ENCODE measurements around the gene MST1.

The MST1 gene

DNA sequence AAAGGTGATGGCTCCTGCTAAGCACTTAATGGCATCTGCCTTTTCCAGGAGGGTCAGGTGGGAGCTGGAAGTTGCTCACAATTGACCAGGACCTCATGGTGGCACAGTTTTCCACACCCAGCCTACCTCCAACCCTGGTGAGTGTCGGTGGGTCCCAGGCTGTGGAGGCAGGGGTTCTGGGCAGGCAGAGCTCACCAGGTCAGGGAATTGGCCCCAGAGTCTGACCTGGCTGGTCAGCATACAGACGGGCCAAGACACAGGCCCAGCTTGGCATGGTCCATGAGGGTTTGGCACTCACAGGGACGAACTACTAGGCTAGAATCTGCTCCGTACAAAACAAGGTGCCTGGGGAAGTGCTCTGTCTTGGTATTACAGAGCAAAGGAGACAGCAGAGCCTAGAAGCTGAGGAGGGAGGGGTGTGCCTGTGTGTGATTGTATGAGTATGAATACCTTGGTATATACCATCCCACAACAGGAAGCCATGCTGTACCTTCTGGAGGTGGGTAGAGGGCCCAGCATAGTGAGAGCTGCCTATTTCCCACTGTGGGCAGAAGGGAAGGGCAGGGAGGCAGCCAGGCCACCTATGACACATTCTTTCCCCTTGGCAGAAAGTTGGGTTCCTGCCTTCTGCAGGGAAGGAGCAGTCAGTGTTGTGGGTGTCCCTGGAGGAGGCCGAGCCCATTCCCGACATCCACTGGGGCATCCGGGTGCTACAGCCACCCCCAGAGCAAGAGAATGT lies 8.6 kb downstream of the MST1 start:
- Mint-ChIP-seq H3K4me3 (no peak overlapping the region), H3K9me3 (no peaks in the 10 kb centered on the region), H3K36me3 (peaks cover 10% of the 10 kb centered on the region), H3K4me1 (peaks cover 20% of the 10 kb centered on the region), H3K27ac (no peak overlapping the region), H3K27me3 (no peaks in the 10 kb centered on the region)

DNA sequence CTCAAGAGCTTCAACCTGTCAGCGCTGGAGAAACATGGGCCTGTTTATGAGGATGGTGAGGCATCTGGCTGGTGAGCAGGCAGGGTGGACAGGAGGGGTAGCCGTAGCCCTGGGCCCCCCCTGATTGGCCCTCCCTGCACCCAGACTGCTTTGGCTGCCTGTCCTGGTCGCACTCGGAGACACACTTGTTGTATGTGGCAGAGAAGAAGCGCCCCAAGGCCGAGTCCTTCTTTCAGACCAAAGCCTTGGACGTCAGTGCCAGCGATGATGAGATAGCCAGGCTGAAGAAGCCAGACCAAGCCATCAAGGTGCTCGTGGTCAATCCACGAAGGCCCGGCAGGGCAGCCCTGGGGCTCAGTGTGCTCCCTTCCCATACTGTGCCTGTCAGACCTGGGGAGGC lies 13.4 kb downstream of the MST1 start:
- H3K4me1 Mint-ChIP-seq: peaks cover 38% of the 10 kb centered on the region
- H3K36me3 Mint-ChIP-seq: peaks cover 10% of the 10 kb centered on the region
- H3K27ac Mint-ChIP-seq: no peak overlapping the region
- no peaks in the 10 kb centered on the region for H3K27me3 Mint-ChIP-seq
- no peaks in the 10 kb centered on the region for H3K9me3 Mint-ChIP-seq
- peak overlapping the region; percentile 23 for H3K4me3 Mint-ChIP-seq

DNA sequence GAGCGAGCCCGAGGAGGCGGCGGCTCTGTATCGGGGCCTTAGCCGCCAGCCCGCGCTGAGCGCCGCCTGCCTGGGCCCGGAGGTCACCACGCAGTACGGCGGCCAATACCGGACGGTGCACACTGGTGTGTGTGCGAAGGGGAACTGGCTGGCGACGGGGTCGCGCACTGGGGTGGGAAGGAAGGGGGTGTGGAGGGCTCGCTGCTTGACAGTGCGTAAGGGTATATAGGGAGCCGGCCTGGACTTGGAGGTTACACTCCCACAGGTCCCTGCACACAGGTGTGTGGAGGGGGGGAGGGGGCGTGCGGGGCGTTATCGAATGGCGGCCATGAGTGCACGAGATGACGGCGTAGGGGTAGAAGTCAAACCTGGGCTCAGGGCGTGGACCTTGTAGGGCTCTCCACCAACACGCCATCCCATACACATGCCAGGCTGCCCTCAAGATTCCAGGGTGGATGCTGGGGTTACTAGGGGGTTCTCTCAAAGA lies 14.7 kb downstream of the MST1 start:
- Mint-ChIP-seq H3K4me3 (peak overlapping the region; percentile 89), H3K36me3 (peaks cover 4% of the 10 kb centered on the region), H3K27ac (no peak overlapping the region), H3K9me3 (no peaks in the 10 kb centered on the region), H3K27me3 (no peaks in the 10 kb centered on the region), H3K4me1 (peaks cover 38% of the 10 kb centered on the region)

DNA sequence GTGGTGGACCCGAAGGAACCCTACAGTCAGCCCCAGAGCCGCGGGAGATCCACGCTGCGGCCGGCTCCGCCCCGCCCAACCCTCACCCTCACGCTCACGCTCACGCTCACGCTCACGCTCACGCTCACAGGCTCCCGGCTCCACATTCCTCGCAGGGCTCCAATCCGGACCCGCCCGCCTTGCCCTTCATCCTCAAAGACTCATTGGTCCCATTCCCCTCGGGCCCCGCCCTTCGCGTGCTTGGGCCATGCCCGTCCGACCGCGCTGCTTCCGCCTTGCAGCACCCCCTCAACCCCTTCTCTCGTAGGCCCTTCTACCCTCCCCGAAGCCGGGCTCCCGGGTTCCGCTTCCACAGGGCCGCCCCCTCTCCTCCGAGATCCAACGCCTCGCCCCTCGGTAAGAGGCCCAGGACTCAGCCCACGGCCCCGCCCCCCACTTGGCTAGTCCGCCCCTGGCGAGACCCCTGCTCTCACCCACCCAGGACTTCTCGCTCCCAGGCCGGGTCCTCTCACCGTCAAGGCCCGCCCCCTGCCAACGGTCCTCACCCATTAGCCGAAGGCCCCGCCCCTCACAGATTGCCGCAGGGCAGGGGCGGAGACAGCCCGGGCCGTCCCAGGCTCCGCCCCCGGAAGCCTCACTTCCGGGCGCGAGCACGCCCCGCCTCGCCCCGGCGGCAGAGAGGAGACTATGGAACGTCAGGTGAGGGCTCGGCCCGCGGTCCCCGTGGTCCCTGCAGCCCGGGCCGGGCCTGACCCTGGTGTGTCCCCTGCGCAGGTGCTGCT lies 15.4 kb downstream of the MST1 start, which contains the start of gene APEH:
Gene APEH (plus strand): TSS at position 637 of the 782 bp plus-strand sequence. CDS start 51 bp downstream, at position 688.
- H3K36me3 Mint-ChIP-seq: peaks cover 4% of the 10 kb centered on the region
- peak within 1 kb of the TSS; percentile 89 for H3K4me3 Mint-ChIP-seq
- peak within 1 kb of the TSS; percentile 94 for H3K27ac Mint-ChIP-seq
- no peaks in the 10 kb centered on the region for H3K27me3 Mint-ChIP-seq
- H3K4me1 Mint-ChIP-seq: peaks cover 38% of the 10 kb centered on the region
- no peaks in the 10 kb centered on the region for H3K9me3 Mint-ChIP-seq

DNA sequence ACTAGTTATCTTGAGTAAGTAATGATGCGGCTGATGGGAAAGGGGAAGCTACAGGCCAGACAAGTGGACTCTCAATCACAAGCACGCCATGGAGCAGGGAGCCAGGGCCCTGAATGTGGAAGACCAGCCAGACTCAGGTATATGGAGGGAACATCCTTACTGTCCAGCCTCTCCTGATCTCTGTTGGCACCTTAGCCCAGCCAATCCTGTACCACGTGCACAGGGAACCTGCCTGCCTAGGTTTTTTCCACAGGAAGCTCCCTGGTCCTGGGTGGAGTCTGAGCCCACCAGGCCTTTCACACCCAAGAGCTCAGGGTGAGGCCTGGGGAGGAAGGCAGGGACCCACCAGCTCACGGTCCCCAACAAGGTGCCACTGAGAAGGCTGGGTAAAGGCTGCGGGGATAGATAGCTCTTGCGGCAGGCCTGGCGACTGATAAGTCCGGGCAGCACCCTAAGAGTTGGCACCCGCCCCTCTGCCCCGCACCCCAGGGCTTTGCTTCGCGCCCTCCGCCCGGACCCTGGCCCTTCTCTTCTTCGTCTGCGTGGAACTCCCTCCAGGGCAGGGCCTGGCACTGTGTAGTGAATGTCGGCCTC lies 16.1 kb downstream of the MST1 start:
- peak overlapping the region; percentile 94 for H3K27ac Mint-ChIP-seq
- H3K4me1 Mint-ChIP-seq: peaks cover 36% of the 10 kb centered on the region
- H3K27me3 Mint-ChIP-seq: no peaks in the 10 kb centered on the region
- peak overlapping the region; percentile 89 for H3K4me3 Mint-ChIP-seq
- peaks cover 3% of the 10 kb centered on the region for H3K36me3 Mint-ChIP-seq
- no peaks in the 10 kb centered on the region for H3K9me3 Mint-ChIP-seq

DNA sequence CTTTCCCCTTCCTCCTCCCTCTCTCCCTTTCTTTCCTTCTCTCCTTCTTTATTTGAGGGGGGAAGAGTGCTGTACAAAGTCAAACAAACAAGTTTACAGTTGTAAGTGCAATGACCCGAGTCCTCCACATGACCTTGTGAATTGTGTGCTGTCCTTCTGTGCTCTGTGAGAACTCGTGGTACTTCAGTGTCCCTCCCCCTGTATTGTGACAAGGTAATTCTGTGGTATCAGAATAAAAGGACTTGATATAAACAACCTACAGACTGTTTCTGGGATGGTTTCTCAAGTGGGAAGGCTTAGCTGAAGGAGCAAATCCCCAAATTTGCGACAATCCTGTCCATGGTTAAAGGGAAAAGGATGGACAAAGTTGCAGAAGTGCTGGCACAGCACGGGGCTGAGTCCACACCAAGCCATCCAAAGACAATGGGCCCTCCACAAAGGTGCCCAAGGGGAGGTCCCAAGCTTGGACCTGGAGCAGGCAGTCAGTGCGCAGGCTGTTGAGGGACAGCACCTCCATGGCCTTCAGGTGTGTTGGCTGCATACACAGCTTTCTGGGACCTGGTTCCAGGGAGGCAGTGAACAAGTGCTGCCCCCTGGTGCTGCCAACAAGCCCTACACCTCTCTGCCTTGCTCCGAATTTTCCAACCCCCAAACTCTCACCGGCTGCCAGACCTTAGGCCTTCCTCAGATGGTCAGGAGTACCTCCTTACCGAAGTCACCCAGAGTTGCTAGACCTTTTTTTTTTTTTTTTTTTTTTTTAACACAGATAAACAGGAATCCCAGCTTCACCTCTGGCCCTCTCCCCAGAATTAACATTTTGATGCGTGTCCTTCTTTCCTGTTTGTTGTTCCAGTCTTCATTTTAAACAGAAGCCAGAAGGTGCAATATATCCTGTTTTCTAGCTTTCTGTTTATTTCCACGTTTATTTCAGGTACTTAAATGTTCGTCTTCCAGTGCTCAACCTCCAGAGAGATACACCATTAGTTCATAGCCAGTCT lies 17.7 kb downstream of the MST1 start:
- peaks cover 2% of the 10 kb centered on the region for H3K36me3 Mint-ChIP-seq

DNA sequence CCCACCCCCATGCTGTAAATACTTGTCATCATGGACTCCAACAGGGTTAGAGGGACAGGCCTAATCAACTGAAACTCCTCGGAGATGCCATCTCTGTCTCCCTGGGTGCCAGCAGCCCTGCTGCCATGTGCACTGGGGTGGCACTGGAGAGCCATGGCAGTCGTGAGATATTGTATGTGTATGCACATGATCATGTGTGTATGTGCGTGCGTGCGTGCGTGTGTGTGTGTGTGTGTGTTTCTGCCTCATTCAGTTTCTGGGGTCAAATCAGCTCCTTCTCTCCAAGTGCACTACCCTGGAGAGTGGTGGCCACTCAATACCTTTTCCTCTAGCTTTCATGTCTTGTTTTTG lies 18.4 kb downstream of the MST1 start:
- Mint-ChIP-seq H3K27ac (peak overlapping the region; percentile 55), H3K27me3 (no peaks in the 10 kb centered on the region), H3K9me3 (no peaks in the 10 kb centered on the region), H3K4me1 (peaks cover 25% of the 10 kb centered on the region), H3K4me3 (no peak overlapping the region), H3K36me3 (no peaks in the 10 kb centered on the region)

More for the DNA sequence above, 17.7 kb downstream of the MST1 start:
- no peaks in the 10 kb centered on the region for H3K27me3 Mint-ChIP-seq
- H3K4me1 Mint-ChIP-seq: peaks cover 30% of the 10 kb centered on the region
- H3K4me3 Mint-ChIP-seq: peak overlapping the region; percentile 80
- peak overlapping the region; percentile 93 for H3K27ac Mint-ChIP-seq
- no peaks in the 10 kb centered on the region for H3K9me3 Mint-ChIP-seq

DNA sequence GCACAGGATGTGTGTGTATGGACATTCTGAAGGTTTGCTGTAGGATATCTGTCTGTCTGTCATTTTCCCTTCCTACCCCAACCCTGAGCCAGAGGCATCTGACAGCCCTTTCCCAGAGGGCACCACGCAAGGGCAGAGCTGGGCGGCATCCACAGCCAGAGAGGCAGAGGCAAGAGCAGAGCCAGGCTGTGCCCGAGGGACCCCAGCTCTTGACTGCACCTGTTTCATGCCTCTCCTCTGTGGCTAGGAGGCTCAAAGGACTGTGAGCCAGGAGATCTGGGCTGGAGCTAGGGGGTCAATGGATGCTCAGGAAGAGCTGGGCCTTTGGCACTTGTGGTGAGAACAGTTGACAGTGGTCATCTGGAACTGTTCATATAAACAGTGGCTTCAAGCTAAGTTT lies 19.9 kb downstream of the MST1 start:
- Mint-ChIP-seq H3K36me3 (no peaks in the 10 kb centered on the region), H3K4me3 (no peak overlapping the region), H3K27ac (no peak overlapping the region)

DNA sequence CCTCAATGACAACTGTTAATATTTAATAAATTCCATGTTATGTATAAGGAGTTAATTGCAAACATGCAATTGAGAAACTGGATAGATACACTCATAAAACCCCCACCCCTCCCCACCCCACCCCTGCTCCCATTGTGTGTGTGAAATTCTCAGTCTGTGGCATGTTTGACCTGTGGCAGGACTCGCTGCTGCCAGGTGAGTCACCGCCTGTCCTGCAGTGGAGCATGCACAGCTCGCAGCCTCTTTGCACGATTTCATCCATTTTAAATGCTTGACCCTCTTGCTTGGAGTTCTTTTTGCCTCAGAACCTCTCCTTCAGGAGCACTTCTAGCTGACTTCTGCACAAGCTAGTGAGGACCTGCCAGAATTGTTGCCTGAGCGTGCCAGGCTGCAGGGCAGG lies 20.4 kb downstream of the MST1 start:
- H3K9me3 Mint-ChIP-seq: no peaks in the 10 kb centered on the region
- H3K27ac Mint-ChIP-seq: no peak overlapping the region
- H3K27me3 Mint-ChIP-seq: no peaks in the 10 kb centered on the region
- H3K4me1 Mint-ChIP-seq: peaks cover 12% of the 10 kb centered on the region
- no peaks in the 10 kb centered on the region for H3K36me3 Mint-ChIP-seq
- H3K4me3 Mint-ChIP-seq: no peak overlapping the region

More for the DNA sequence above, 19.9 kb downstream of the MST1 start:
- Mint-ChIP-seq H3K27me3 (no peaks in the 10 kb centered on the region), H3K9me3 (no peaks in the 10 kb centered on the region), H3K4me1 (peaks cover 12% of the 10 kb centered on the region)

DNA sequence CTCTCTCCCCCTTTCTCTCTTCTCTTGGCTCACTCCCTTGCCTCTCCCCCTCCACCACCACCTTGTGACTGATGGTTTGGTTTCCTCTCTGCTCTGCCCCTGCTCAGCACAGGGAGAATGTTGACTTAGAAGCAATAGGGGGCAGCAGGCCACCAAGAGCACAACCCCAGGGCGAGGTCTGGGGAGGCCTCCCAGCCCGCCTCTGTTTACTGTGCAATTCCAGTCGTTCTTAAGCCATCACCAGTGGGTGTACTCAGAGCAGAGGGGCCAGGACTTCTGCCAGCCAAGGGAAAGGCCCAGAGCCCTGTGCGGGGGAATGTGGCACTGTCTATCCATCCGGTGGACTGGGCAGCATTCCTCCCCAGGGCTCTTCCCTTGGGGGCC lies 20.9 kb downstream of the MST1 start:
- no peak overlapping the region for H3K27ac Mint-ChIP-seq
- H3K9me3 Mint-ChIP-seq: no peaks in the 10 kb centered on the region

DNA sequence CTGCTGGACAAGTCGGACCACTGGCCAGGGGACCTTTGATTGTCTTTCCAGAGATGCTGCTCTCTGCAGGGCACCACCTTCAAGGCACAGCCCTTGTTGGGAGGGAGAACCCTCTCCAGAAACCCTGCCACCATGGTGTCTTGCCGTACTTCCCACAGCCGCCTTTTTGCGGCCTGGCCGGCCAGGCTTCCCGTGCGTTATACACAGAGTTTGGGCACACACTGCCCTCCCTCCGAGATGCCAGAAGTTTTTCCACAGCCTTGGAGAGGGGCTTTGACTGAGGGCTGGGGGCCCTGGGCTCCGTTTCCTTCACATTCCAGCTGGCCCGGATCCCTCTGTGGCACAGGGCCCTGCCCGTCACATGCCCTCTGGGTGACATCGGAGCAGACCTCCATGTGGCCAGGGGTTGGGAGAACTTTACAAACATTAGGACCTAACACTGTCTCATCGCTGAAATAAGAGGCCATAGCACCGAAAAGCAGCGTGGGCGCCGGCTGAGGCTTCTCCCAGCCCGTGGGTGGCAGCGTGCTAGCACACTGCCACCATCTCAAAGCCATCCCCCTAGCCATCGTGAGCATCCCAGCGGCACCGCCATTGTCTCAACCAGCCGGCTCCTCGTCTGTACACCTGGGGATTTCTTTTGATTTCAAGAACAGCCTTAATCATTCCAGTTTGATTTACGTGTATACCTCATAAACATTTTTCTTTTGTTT lies 21.4 kb downstream of the MST1 start:
- H3K27me3 Mint-ChIP-seq: no peaks in the 10 kb centered on the region
- H3K4me3 Mint-ChIP-seq: no peak overlapping the region
- no peaks in the 10 kb centered on the region for H3K9me3 Mint-ChIP-seq
- peaks cover 8% of the 10 kb centered on the region for H3K4me1 Mint-ChIP-seq
- no peak overlapping the region for H3K27ac Mint-ChIP-seq
- no peaks in the 10 kb centered on the region for H3K36me3 Mint-ChIP-seq

More for the DNA sequence above, 20.9 kb downstream of the MST1 start:
- Mint-ChIP-seq H3K4me1 (peaks cover 12% of the 10 kb centered on the region), H3K36me3 (no peaks in the 10 kb centered on the region), H3K27me3 (no peaks in the 10 kb centered on the region), H3K4me3 (no peak overlapping the region)

DNA sequence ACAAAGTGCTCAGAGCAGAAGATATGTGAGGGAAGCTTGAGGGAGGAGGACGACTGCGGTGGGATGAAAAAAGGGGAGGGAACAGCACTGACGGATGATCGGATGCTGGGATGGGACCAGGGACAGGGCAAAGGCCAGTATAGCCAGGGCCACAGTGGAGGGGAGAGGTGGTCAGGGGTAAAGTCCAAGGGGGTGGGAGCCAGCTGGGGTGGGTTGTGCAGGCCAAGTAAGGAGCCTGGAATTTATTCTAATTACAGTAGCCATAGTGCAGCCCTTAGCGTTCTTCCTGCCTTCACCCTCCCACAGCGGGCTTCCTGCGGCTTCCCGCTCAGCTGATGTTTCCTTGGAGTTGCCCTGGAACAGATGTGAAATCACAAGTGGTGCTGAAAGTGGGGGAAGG lies 22.7 kb downstream of the MST1 start:
- Mint-ChIP-seq H3K9me3 (no peaks in the 10 kb centered on the region), H3K27ac (no peak overlapping the region), H3K27me3 (no peaks in the 10 kb centered on the region), H3K4me3 (no peak overlapping the region), H3K4me1 (peaks cover under 1% of the 10 kb centered on the region), H3K36me3 (no peaks in the 10 kb centered on the region)

DNA sequence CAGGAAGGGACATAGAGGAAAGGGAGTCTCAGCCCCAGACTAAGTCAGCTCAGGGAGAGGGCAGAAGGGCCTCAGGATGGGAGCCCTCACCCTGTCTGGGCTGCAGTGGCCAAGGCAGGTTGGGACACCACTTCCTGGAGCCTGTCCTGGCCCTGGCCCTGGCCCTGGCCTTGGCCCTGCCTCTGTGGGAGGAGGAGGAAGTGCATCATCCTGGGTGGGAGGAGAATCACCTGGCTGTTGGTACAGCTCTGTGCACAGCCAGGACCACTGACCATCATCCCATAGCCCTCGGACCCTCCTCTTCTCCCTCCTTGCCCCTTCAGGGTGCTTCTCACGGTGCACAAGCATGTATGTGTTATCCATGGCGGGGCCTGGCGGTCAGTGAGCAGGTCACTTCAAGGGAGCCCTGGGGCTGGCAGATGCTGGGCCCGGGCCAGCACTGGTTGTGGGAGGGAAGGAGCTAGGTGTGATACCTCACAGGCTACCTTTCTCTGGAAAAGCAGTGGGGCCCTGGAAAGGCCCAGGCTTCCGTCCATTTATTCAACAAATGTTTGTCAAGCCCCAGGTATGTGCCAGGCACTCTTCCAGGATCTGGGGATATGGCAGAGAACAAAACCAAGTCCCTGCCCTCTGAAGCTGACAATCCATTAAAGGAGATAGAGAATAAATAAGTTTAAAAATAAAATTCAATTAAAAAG lies 23.3 kb downstream of the MST1 start:
- Mint-ChIP-seq H3K4me1 (no peaks in the 10 kb centered on the region), H3K4me3 (no peak overlapping the region), H3K27me3 (no peaks in the 10 kb centered on the region), H3K36me3 (no peaks in the 10 kb centered on the region), H3K27ac (no peak overlapping the region), H3K9me3 (no peaks in the 10 kb centered on the region)

DNA sequence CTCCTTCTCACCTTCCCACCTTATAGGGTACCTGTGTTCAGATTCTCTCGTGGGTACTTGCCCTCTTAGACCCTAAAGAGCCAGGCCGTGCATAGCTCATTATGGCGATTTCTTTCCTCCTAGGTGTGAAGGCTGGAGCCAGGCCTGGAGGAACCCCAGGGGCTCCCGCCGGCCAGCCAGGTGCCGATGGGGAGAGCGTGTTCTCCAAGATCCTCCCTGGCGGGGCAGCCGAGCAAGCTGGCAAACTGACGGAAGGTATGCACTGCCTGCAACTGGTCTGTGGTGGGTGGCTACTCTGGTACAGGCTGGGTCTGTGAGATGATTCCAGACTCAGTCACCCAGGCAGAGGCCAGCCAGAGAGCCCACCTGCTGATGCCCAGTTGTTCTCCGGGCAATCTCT lies 25.0 kb downstream of the MST1 start:
- no peak overlapping the region for H3K27ac Mint-ChIP-seq
- H3K27me3 Mint-ChIP-seq: no peaks in the 10 kb centered on the region
- no peaks in the 10 kb centered on the region for H3K4me1 Mint-ChIP-seq
- H3K9me3 Mint-ChIP-seq: no peaks in the 10 kb centered on the region
- no peak overlapping the region for H3K4me3 Mint-ChIP-seq
- H3K36me3 Mint-ChIP-seq: no peaks in the 10 kb centered on the region
